Endodermal cell (in vitro differentiated cells): ENCODE measurements around the gene DGKG. TPM values are rescaled to one million over a fixed set of nuclear protein-coding genes. Genes with fewer than 3 reads are reported as not detected.

Experiments
- DNase-seq: peaks from one replicate; pipeline ENCODE4 v3.0.0-alpha.2; 2017
- H3K27ac ChIP-seq: 2 replicates; pipeline ENCODE4 v1.5.1; 2013; ENCODE audit warnings: mild to moderate bottlenecking, low read depth, low read length, moderate library complexity
- H3K27me3 ChIP-seq: 2 replicates; pipeline ENCODE4 v1.6.1; 2013; ENCODE audit warnings: mild to moderate bottlenecking, low read length, moderate library complexity; ENCODE audit not compliant: insufficient read depth, control insufficient read depth, poor library complexity, severe bottlenecking
- H3K36me3 ChIP-seq: 2 replicates; pipeline ENCODE4 v1.7.0; 2013; ENCODE audit warnings: mild to moderate bottlenecking, low read length, moderate library complexity; ENCODE audit not compliant: control insufficient read depth, insufficient read depth
- H3K4me1 ChIP-seq: one replicate; pipeline ENCODE4 v1.7.0; 2013; ENCODE audit warnings: low read length; ENCODE audit not compliant: control insufficient read depth, insufficient read depth
- H3K4me3 ChIP-seq: 2 replicates; pipeline ENCODE4 v1.5.1; 2013; ENCODE audit warnings: mild to moderate bottlenecking, low read length, moderate library complexity
- H3K9ac ChIP-seq: 2 replicates; pipeline ENCODE4 v1.6.1; 2013; ENCODE audit warnings: mild to moderate bottlenecking, low read length, moderate library complexity; ENCODE audit not compliant: poor library complexity, severe bottlenecking; ENCODE audit errors: extremely low read depth
- H3K9me3 ChIP-seq: 2 replicates; pipeline ENCODE4 v1.6.1; 2013; ENCODE audit warnings: mild to moderate bottlenecking, low read length, moderate library complexity; ENCODE audit not compliant: control insufficient read depth
- H3K27ac Mint-ChIP-seq: 2 replicates; pipeline ENCODE4 v1.8.0; 2020; ENCODE audit warnings: mixed read lengths
- H3K27me3 Mint-ChIP-seq: 2 replicates; pipeline ENCODE4 v1.8.0; 2021; ENCODE audit warnings: mild to moderate bottlenecking, mixed read lengths; ENCODE audit not compliant: insufficient read depth
- H3K36me3 Mint-ChIP-seq: 2 replicates; pipeline ENCODE4 v1.8.0; 2020; ENCODE audit warnings: low read depth, mixed read lengths
- H3K4me1 Mint-ChIP-seq: 2 replicates; pipeline ENCODE4 v1.8.0; 2020; ENCODE audit warnings: mixed read lengths
- H3K4me3 Mint-ChIP-seq: 2 replicates; pipeline ENCODE4 v1.8.0; 2020; ENCODE audit warnings: mild to moderate bottlenecking, moderate library complexity, mixed read lengths
- H3K9me3 Mint-ChIP-seq: 2 replicates; pipeline ENCODE4 v1.8.0; 2020; ENCODE audit warnings: mild to moderate bottlenecking, mixed read lengths
- WGBS, 2 experiments: methylation state at CpG; one replicate each; pipeline versions ENCODE4 v1.1.5 to v1.1.7; 2013; ENCODE audit warnings: missing lambda C conversion rate in 2 of 2, mixed read lengths in 1 of 2; ENCODE audit not compliant: insufficient coverage in 1 of 2, insufficient read length in 1 of 2; 5-methylcytosine and 5-hydroxymethylcytosine counted together
- total RNA-seq, 2 donors: library from RNA; stranded (reverse); fragmentation: NEBNext Ultra II Directional in 1 of 2; extraction: Animal tissue kit (Norgen Biotek cat#: 25700) in 1 of 2; gene quantifications; 2 replicates in 1 of 2; 3 replicates in 1 of 2; pipeline ENCODE4 v1.2.1, GENCODE V29; 2021
- TF ChIP-seq, protein P1 (sequence below): fragments of 200-600 bp; sonication (generic); conservative IDR thresholded peaks from 2 replicates; pipeline ENCODE4 v1.5.0; 2021; ENCODE audit warnings: antibody characterized with exemption, mild to moderate bottlenecking

DGKG gene
- total RNA-seq, 2 donors from 2014 or later: 0.86 to 1.8 TPM

GRCh38 chr3:186354100-186354499, 7.9 kb downstream of the DGKG start:
- WGBS, 2 experiments: 76 to 92% methylated on average over 3 to 5 of the region's 5 CpGs
- Histone ChIP-seq H3K27me3 (peaks cover 20% of the 10 kb centered on the region), H3K9me3 (no peaks in the 10 kb centered on the region), H3K27ac (no peak overlapping the region), H3K4me3 (no peak overlapping the region), H3K9ac (no peak overlapping the region), H3K4me1 (no peaks in the 10 kb centered on the region), H3K36me3 (no peaks in the 10 kb centered on the region)
- no peaks in the 10 kb centered on the region for H3K9me3 Mint-ChIP-seq
- no peak for DNase-seq
- H3K36me3 Mint-ChIP-seq: no peaks in the 10 kb centered on the region
- peaks cover 37% of the 10 kb centered on the region for H3K27me3 Mint-ChIP-seq
- H3K27ac Mint-ChIP-seq: no peak overlapping the region
- H3K4me3 Mint-ChIP-seq: no peak overlapping the region
- TF ChIP-seq, protein P1, sequence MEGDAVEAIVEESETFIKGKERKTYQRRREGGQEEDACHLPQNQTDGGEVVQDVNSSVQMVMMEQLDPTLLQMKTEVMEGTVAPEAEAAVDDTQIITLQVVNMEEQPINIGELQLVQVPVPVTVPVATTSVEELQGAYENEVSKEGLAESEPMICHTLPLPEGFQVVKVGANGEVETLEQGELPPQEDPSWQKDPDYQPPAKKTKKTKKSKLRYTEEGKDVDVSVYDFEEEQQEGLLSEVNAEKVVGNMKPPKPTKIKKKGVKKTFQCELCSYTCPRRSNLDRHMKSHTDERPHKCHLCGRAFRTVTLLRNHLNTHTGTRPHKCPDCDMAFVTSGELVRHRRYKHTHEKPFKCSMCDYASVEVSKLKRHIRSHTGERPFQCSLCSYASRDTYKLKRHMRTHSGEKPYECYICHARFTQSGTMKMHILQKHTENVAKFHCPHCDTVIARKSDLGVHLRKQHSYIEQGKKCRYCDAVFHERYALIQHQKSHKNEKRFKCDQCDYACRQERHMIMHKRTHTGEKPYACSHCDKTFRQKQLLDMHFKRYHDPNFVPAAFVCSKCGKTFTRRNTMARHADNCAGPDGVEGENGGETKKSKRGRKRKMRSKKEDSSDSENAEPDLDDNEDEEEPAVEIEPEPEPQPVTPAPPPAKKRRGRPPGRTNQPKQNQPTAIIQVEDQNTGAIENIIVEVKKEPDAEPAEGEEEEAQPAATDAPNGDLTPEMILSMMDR: no peak
- no peaks in the 10 kb centered on the region for H3K4me1 Mint-ChIP-seq

GRCh38 chr3:186352369-186352768, 9.7 kb downstream of the DGKG start:
- DNase-seq: no peak
- no peak overlapping the region for H3K4me3 Mint-ChIP-seq
- Histone ChIP-seq H3K4me1 (no peaks in the 10 kb centered on the region), H3K27ac (no peak overlapping the region), H3K4me3 (no peak overlapping the region), H3K9ac (no peak overlapping the region), H3K9me3 (no peaks in the 10 kb centered on the region), H3K36me3 (no peaks in the 10 kb centered on the region), H3K27me3 (peaks cover 2% of the 10 kb centered on the region)
- no peak overlapping the region for H3K27ac Mint-ChIP-seq
- 92% methylated on average over 2 to 4 of the region's 4 CpGs for WGBS, 2 experiments
- H3K4me1 Mint-ChIP-seq: no peaks in the 10 kb centered on the region
- no peaks in the 10 kb centered on the region for H3K9me3 Mint-ChIP-seq
- H3K27me3 Mint-ChIP-seq: peaks cover 23% of the 10 kb centered on the region
- TF ChIP-seq, protein P1: no peak
- H3K36me3 Mint-ChIP-seq: no peaks in the 10 kb centered on the region

DNA sequence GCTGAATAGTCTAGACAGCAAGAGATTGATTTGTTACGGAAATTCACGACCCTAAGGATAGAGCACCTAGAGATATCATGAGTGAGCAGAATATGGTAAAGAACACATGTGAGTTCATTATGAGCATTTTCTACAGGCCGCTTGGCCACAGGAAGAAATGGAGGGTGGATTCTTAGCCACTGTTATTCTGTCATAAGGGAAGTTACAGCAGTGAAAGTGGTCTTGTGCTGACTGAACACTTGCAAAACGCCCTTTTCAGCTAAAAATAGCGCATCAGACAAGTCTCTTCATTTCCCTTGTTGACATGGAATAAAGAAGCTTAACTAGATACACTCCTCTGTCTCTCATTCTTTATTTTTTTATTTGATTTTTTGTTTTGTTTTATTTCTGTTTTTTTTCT, 19.8 kb downstream of the DGKG start:
- H3K4me1 ChIP-seq: no peaks in the 10 kb centered on the region
- no peak overlapping the region for H3K27ac Mint-ChIP-seq
- no peaks in the 10 kb centered on the region for H3K9me3 ChIP-seq
- TF ChIP-seq, protein P1: no peak
- H3K27ac ChIP-seq: no peak overlapping the region
- no peak overlapping the region for H3K9ac ChIP-seq
- no peaks in the 10 kb centered on the region for H3K36me3 Mint-ChIP-seq
- H3K27me3 ChIP-seq: no peaks in the 10 kb centered on the region
- H3K4me3 ChIP-seq: no peak overlapping the region
- peaks cover 3% of the 10 kb centered on the region for H3K9me3 Mint-ChIP-seq
- WGBS, 2 experiments: 92 to 94% methylated on average over 4 to 5 of the region's 5 CpGs
- H3K4me3 Mint-ChIP-seq: no peak overlapping the region
- DNase-seq: no peak
- H3K36me3 ChIP-seq: no peaks in the 10 kb centered on the region
- H3K27me3 Mint-ChIP-seq: no peaks in the 10 kb centered on the region
- peaks cover 7% of the 10 kb centered on the region for H3K4me1 Mint-ChIP-seq
